HFFc6 (cell line): ENCODE measurements around the gene PEX16. TPM values are rescaled to one million over a fixed set of nuclear protein-coding genes. Genes with fewer than 3 reads are reported as not detected.
"Not testable (repeated sequence)": the region's sequence is repeated elsewhere in the genome, so short reads cannot be mapped to it uniquely, and the experiment has no call there.

Source experiments
- DNase-seq: peaks from one replicate; pipeline ENCODE4 v3.0.0-alpha.2; 2018
- H3K27ac Mint-ChIP-seq: 2 replicates; pipeline ENCODE4 v1.8.0; 2020; ENCODE audit warnings: mild to moderate bottlenecking, mixed read lengths
- H3K27me3 Mint-ChIP-seq: 2 replicates; pipeline ENCODE4 v1.8.0; 2021; ENCODE audit warnings: mild to moderate bottlenecking, moderate library complexity, mixed read lengths; ENCODE audit not compliant: insufficient read depth
- H3K36me3 Mint-ChIP-seq: 2 replicates; pipeline ENCODE4 v1.8.0; 2021; ENCODE audit warnings: low read depth, mixed read lengths
- H3K4me1 Mint-ChIP-seq: 2 replicates; pipeline ENCODE4 v1.8.0; 2020; ENCODE audit warnings: low read depth, mixed read lengths
- H3K4me3 Mint-ChIP-seq: 2 replicates; pipeline ENCODE4 v1.8.0; 2020; ENCODE audit warnings: mild to moderate bottlenecking, moderate library complexity, mixed read lengths
- H3K9me3 Mint-ChIP-seq: 2 replicates; pipeline ENCODE4 v1.8.0; 2020; ENCODE audit warnings: mild to moderate bottlenecking, mixed read lengths
- total RNA-seq, 6 experiments: library from RNA; stranded (reverse); fragmentation: NEBNext Ultra II Directional; extraction: Animal tissue kit (Norgen Biotek cat#: 25700); gene quantifications; 2 replicates in 1 of 6; 3 replicates in 5 of 6; pipeline ENCODE4 v1.2.3, GENCODE V29; 2021
- TF ChIP-seq, protein P1 (sequence below): fragments of 200-600 bp; sonication (generic); IDR thresholded peaks from 2 replicates; pipeline ENCODE4 v1.5.0; 2021; ENCODE audit warnings: antibody characterized with exemption, mild to moderate bottlenecking

Gene PEX16
- total RNA-seq, 6 experiments from 2014 or later, result 23.4 to 27.2 (median 25.9) TPM

DNA sequence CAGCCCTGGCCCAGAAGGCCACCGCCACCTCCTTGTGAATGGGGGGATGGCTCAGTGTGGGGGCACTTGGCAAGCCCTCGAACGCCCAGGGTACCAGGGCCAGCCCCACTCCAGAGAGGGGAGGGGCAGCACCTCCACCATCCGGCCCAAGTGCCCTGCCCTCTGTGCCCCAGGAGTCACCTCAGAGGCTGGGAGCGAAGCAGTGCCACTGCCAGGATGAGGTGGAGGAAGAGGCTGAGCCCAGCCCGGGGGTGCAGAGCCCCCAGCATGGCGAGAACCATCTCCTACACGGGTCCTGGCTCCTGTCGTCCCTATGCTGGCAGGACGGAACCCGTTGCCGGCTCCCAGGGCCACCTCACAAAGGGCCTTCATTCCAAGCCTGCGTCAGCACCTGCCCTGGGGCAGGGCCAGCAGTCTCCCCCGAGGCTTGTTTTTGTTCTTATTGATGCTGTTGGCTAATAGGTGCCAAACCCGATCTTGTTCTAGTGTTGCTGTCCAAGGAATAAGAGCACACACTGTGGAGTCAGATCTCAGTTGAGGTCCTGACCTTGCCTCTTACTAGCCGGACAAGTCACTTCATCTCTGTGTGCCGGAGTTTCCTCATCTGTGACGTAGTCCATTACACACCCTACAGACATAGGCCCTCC, 10.6 kb downstream of the PEX16 start, which contains the start of gene FREY1:
Gene FREY1 (minus strand): TSS at position 307 of the 647 bp plus-strand sequence. CDS start 26 bp downstream, at position 281.
- Mint-ChIP-seq H3K36me3 (no peaks in the 10 kb centered on the region), H3K27me3 (no peaks in the 10 kb centered on the region; the same call in 1 of the 2 replicates), H3K4me3 (no peak within 1 kb of the TSS), H3K4me1 (peaks cover 6% of the 10 kb centered on the region; the same call in 1 of the 2 replicates), H3K9me3 (no peaks in the 10 kb centered on the region), H3K27ac (no peak within 1 kb of the TSS)
- DNase-seq, result no peak
- TF ChIP-seq, protein P1, sequence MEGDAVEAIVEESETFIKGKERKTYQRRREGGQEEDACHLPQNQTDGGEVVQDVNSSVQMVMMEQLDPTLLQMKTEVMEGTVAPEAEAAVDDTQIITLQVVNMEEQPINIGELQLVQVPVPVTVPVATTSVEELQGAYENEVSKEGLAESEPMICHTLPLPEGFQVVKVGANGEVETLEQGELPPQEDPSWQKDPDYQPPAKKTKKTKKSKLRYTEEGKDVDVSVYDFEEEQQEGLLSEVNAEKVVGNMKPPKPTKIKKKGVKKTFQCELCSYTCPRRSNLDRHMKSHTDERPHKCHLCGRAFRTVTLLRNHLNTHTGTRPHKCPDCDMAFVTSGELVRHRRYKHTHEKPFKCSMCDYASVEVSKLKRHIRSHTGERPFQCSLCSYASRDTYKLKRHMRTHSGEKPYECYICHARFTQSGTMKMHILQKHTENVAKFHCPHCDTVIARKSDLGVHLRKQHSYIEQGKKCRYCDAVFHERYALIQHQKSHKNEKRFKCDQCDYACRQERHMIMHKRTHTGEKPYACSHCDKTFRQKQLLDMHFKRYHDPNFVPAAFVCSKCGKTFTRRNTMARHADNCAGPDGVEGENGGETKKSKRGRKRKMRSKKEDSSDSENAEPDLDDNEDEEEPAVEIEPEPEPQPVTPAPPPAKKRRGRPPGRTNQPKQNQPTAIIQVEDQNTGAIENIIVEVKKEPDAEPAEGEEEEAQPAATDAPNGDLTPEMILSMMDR, result no peak

DNA sequence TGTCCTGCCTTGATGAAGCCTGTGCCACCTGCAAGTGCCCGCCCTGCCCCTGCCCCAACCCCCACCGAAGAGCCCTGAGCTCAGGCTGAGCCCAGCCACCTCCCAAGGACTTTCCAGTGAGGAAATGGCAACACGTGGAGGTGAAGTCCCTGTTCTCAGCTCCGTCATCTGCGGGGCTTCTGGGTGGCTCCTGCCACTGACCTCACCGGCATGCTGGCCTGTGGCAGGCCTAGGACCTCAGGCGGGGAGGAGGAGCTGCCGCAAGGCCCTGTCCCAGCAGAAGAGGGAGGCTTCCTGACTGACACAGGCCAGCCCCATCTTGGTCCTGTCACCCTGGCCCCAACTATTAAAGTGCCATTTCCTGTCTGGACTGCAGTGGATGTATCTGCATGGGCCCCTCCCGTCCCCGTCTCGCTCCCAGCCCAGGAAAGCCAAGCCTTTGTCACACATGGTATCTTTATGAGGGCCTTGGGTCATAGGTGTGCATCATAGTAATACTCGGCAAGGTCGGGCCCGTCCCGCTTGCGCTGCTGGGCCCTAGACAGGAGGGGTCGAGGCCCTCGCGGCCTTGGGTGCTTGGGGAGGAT, 11.5 kb downstream of the PEX16 start:
- no peak overlapping the region for H3K27ac Mint-ChIP-seq
- H3K9me3 Mint-ChIP-seq, result no peaks in the 10 kb centered on the region
- H3K36me3 Mint-ChIP-seq, result no peaks in the 10 kb centered on the region
- peaks cover 6% of the 10 kb centered on the region; the same call in 1 of the 2 replicates for H3K4me1 Mint-ChIP-seq
- TF ChIP-seq, protein P1, result no peak
- H3K27me3 Mint-ChIP-seq, result peaks cover under 1% of the 10 kb centered on the region; the same call in 1 of the 2 replicates
- DNase-seq, result no peak
- no peak overlapping the region for H3K4me3 Mint-ChIP-seq

DNA sequence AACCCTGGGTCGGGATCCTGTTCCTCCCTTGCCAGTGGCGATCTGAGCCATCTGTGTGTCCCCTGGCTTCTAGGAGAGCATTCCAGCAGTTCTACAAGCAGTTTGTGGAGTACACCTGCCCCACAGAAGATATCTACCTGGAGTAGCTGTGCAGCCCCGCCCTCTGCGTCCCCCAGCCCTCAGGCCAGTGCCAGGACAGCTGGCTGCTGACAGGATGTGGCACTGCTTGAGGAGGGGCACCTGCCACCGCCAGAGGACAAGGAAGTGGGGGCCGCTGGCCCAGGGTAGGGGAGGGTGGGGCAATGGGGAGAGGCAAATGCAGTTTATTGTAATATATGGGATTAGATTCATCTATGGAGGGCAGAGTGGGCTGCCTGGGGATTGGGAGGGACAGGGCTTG, 12.1 kb downstream of the PEX16 start:
- not testable (repeated sequence) for H3K9me3 Mint-ChIP-seq, H3K4me1 Mint-ChIP-seq, H3K4me3 Mint-ChIP-seq, H3K27me3 Mint-ChIP-seq, DNase-seq, H3K36me3 Mint-ChIP-seq, H3K27ac Mint-ChIP-seq

DNA sequence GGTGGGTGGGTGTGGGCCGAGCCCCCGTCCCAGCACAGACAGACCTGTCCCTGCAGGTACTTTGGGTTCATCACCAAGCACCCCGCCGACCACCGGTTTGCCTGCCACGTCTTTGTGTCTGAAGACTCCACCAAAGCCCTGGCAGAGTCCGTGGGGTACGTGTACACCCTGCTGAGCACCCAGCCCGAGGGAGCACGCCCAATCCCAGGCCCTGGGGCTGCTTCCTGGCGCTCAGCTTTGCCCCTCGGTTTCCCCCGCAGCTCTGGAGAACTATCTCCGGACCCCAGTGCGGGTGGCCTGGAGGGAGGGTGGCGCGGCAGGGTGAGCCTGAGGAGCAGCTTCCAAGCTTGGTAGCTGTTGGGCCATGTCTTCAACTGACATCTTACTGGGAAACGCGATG, 12.6 kb downstream of the PEX16 start:
- TF ChIP-seq, protein P1, result no peak
- H3K4me1 Mint-ChIP-seq, result peaks cover 12% of the 10 kb centered on the region
- no peak overlapping the region for H3K27ac Mint-ChIP-seq
- no peak for DNase-seq
- peaks cover 2% of the 10 kb centered on the region; the same call in 1 of the 2 replicates for H3K27me3 Mint-ChIP-seq
- H3K9me3 Mint-ChIP-seq, result no peaks in the 10 kb centered on the region
- no peaks in the 10 kb centered on the region for H3K36me3 Mint-ChIP-seq
- no peak overlapping the region for H3K4me3 Mint-ChIP-seq

DNA sequence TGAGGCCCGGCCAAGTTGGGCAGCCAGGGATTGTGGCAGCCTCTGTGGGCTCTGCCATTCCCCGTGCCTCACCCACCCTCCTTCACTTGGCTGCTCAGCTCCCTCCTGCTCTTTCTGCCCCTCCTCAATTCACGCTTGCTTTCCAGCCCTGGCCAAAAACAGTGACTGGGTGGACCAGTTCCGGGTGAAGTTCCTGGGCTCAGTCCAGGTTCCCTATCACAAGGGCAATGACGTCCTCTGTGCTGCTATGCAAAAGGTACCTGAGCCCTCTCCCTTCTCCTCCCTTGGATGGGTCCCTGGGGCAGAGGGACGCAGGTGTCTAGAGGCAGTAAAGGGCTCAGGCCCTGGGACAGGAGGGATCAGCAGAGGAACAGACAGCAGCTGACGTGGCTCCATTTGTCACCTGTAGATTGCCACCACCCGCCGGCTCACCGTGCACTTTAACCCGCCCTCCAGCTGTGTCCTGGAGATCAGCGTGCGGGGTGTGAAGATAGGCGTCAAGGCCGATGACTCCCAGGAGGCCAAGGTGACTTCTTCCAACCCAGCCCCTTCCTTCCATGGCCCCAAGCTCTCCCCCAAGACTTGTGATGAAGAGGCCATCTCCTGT, 13.3 kb downstream of the PEX16 start:
- no peak for DNase-seq
- peaks cover 2% of the 10 kb centered on the region; the same call in 1 of the 2 replicates for H3K27me3 Mint-ChIP-seq
- H3K9me3 Mint-ChIP-seq, result no peaks in the 10 kb centered on the region

More for the DNA sequence above, 13.3 kb downstream of the PEX16 start:
- TF ChIP-seq, protein P1, result no peak
- H3K4me1 Mint-ChIP-seq, result peaks cover 12% of the 10 kb centered on the region
- no peaks in the 10 kb centered on the region for H3K36me3 Mint-ChIP-seq
- H3K4me3 Mint-ChIP-seq, result no peak overlapping the region
- H3K27ac Mint-ChIP-seq, result no peak overlapping the region
